ENCODE data around the gene POU2F1.

Gene POU2F1

DNA sequence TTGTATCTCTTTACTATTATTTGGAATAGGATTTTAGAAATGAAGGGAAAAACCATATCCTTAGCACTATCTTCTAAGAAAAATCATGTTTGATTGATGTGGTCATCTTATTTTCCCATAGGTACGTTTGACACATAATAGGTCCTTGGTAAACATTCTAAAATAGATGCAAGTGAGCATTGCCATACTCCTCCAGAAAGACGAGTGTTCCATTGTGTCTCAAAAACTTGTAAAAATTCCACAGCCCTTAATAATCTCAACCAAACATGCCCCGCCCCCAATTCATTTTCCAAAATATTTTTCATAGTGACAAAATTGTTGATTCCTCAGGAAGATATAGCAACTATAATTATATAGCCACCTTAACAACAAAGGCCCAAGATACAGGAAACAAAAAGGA, 184.2 kb downstream of the POU2F1 start (continued):
- TF ChIP-seq KLF10 (tag by site-specific recombination; IDR thresholded peaks at IDR 0.05) (no peak), ZNF423 (tag by site-specific recombination; IDR thresholded peaks at IDR 0.05) (no peak), TRIM28 (IDR thresholded peaks at IDR 0.05; ENCODE audit: borderline replicate concordance, low read length) (no peak), ZNF48 (tag by site-specific recombination; IDR thresholded peaks at IDR 0.05) (no peak), ZBTB8A (tag by site-specific recombination; IDR thresholded peaks at IDR 0.05) (no peak), ZNF791 (tag by site-specific recombination; IDR thresholded peaks at IDR 0.05) (no peak)
- TF ChIP-seq, protein P1, sequence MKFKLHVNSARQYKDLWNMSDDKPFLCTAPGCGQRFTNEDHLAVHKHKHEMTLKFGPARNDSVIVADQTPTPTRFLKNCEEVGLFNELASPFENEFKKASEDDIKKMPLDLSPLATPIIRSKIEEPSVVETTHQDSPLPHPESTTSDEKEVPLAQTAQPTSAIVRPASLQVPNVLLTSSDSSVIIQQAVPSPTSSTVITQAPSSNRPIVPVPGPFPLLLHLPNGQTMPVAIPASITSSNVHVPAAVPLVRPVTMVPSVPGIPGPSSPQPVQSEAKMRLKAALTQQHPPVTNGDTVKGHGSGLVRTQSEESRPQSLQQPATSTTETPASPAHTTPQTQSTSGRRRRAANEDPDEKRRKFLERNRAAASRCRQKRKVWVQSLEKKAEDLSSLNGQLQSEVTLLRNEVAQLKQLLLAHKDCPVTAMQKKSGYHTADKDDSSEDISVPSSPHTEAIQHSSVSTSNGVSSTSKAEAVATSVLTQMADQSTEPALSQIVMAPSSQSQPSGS (tag by site-specific recombination; IDR thresholded peaks at IDR 0.05; ENCODE audit: low read depth) = no peak
- TF ChIP-seq, protein P2, sequence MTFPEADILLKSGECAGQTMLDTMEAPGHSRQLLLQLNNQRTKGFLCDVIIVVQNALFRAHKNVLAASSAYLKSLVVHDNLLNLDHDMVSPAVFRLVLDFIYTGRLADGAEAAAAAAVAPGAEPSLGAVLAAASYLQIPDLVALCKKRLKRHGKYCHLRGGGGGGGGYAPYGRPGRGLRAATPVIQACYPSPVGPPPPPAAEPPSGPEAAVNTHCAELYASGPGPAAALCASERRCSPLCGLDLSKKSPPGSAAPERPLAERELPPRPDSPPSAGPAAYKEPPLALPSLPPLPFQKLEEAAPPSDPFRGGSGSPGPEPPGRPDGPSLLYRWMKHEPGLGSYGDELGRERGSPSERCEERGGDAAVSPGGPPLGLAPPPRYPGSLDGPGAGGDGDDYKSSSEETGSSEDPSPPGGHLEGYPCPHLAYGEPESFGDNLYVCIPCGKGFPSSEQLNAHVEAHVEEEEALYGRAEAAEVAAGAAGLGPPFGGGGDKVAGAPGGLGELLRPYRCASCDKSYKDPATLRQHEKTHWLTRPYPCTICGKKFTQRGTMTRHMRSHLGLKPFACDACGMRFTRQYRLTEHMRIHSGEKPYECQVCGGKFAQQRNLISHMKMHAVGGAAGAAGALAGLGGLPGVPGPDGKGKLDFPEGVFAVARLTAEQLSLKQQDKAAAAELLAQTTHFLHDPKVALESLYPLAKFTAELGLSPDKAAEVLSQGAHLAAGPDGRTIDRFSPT (tag by site-specific recombination; IDR thresholded peaks at IDR 0.05) = no peak

DNA sequence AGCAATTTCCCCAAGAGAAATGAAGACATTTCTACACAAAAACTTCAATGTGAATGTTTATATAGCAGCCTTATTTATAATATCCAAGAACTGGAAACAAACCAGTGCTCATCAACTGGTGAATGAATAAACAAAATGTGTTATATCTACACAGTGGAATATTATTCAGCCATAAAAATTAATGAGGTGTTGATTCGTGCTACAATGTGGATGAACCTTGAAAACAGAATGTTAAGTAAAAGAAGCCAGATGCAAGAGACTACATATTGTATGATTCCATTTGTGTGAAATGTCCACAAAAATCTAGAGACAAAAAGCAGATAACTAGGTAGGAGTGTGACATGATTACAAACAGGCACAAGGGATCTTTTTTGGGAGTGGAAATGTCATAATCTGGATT, 187.7 kb downstream of the POU2F1 start:
- Histone ChIP-seq H3K27ac (ENCODE audit: extremely low read depth, low read depth, low read length) (no peak overlapping the region), H3K36me3 (ENCODE audit: control insufficient read depth in 2 of 2, insufficient read depth in 1 of 2, low read length in 2 of 2) (peaks cover 0 to 20% of the 10 kb centered on the region in 2 experiments), H3K4me1 (ENCODE audit: control insufficient read depth, insufficient read depth, low read length) (no peaks in the 10 kb centered on the region), H3K4me3 (ENCODE audit: low read depth, low read length) (no peak overlapping the region), H3K9me3 (ENCODE audit: control insufficient read depth, insufficient read depth, low read depth, low read length) (no peaks in the 10 kb centered on the region)
- no peak for TF ChIP-seq ZSCAN30 (tag by site-specific recombination; IDR thresholded peaks at IDR 0.05)
- no peak for TF ChIP-seq ZNF501 (tag by site-specific recombination; IDR thresholded peaks at IDR 0.05)
- TF ChIP-seq, protein P3, sequence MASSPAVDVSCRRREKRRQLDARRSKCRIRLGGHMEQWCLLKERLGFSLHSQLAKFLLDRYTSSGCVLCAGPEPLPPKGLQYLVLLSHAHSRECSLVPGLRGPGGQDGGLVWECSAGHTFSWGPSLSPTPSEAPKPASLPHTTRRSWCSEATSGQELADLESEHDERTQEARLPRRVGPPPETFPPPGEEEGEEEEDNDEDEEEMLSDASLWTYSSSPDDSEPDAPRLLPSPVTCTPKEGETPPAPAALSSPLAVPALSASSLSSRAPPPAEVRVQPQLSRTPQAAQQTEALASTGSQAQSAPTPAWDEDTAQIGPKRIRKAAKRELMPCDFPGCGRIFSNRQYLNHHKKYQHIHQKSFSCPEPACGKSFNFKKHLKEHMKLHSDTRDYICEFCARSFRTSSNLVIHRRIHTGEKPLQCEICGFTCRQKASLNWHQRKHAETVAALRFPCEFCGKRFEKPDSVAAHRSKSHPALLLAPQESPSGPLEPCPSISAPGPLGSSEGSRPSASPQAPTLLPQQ (tag by site-specific recombination; IDR thresholded peaks at IDR 0.05) = no peak
- no peak for TF ChIP-seq SCRT1 (tag by site-specific recombination; IDR thresholded peaks at IDR 0.05; ENCODE audit: borderline replicate concordance)
- no peak for TF ChIP-seq ZNF37A (tag by site-specific recombination; IDR thresholded peaks at IDR 0.05)
- TF ChIP-seq ZNF394 (tag by site-specific recombination; IDR thresholded peaks at IDR 0.05; ENCODE audit: borderline replicate concordance) = no peak
- TF ChIP-seq ZNF341 (tag by site-specific recombination; IDR thresholded peaks at IDR 0.05; ENCODE audit: low read depth) = no peak
- TF ChIP-seq ZNF146 (tag by site-specific recombination; IDR thresholded peaks at IDR 0.05) = peak; percentile 53; the same call in 1 of the 2 replicates
- TF ChIP-seq ZNF48 (tag by site-specific recombination; IDR thresholded peaks at IDR 0.05) = no peak
- CTCF ChIA-PET = interaction anchor here (0.6 to 0.7 kb wide), 3 partner anchors 47 to 205 kb away, joined by 3 read pairs; no protein-coding TSS in a partner anchor
- POLR2A ChIA-PET = no interaction called here

DNA sequence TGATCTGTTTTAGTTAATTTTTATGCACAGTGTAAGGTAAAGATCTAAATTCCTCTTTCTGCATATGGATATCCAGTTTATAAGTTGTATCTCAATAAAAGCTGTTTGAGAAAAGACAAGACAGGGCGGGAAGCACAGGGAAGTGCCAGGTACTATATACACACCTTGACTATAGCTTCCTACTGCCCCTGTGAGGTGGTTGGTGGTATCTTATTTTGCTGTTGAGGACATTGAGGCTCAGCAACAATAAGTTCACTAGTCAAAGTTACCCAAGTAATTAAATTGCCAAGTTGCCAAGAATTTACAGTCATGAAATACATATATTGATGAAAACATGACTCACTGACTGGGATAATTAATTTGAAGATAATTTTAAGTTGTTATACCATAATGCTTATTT, 188.5 kb downstream of the POU2F1 start:
- no peaks in the 10 kb centered on the region for H3K9me3 ChIP-seq (ENCODE audit: control insufficient read depth, insufficient read depth, low read depth, low read length)
- peaks cover 0 to 26% of the 10 kb centered on the region in 2 experiments for H3K36me3 ChIP-seq (ENCODE audit: control insufficient read depth in 2 of 2, insufficient read depth in 1 of 2, low read length in 2 of 2)
- ChIA-PET POLR2A (no interaction called here), CTCF (interaction anchor here (0.5 to 1.6 kb wide), 6 partner anchors 11 to 617 kb away, joined by 3 to 6 read pairs (median 3); no protein-coding TSS in a partner anchor)
- no peaks in the 10 kb centered on the region for H3K4me1 ChIP-seq (ENCODE audit: control insufficient read depth, insufficient read depth, low read length)
- no peak overlapping the region for H3K4me3 ChIP-seq (ENCODE audit: low read depth, low read length)
- H3K27ac ChIP-seq (ENCODE audit: extremely low read depth, low read depth, low read length) = no peak overlapping the region
- TF ChIP-seq ZNF664 (tag by site-specific recombination; IDR thresholded peaks at IDR 0.05) (0 out of 2 replicates have a peak, but pooled peaks have one; percentile 34), ZNF404 (tag by site-specific recombination; IDR thresholded peaks at IDR 0.05) (no peak), ZNF10 (tag by site-specific recombination; IDR thresholded peaks at IDR 0.05) (no peak), ZNF654 (tag by site-specific recombination; IDR thresholded peaks at IDR 0.05; ENCODE audit: low read depth) (0 out of 2 replicates have a peak, but pooled peaks have one; percentile 16)
- TF ChIP-seq, protein P4, sequence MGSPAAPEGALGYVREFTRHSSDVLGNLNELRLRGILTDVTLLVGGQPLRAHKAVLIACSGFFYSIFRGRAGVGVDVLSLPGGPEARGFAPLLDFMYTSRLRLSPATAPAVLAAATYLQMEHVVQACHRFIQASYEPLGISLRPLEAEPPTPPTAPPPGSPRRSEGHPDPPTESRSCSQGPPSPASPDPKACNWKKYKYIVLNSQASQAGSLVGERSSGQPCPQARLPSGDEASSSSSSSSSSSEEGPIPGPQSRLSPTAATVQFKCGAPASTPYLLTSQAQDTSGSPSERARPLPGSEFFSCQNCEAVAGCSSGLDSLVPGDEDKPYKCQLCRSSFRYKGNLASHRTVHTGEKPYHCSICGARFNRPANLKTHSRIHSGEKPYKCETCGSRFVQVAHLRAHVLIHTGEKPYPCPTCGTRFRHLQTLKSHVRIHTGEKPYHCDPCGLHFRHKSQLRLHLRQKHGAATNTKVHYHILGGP (tag by site-specific recombination; IDR thresholded peaks at IDR 0.05) = no peak
- TF ChIP-seq, protein P5, sequence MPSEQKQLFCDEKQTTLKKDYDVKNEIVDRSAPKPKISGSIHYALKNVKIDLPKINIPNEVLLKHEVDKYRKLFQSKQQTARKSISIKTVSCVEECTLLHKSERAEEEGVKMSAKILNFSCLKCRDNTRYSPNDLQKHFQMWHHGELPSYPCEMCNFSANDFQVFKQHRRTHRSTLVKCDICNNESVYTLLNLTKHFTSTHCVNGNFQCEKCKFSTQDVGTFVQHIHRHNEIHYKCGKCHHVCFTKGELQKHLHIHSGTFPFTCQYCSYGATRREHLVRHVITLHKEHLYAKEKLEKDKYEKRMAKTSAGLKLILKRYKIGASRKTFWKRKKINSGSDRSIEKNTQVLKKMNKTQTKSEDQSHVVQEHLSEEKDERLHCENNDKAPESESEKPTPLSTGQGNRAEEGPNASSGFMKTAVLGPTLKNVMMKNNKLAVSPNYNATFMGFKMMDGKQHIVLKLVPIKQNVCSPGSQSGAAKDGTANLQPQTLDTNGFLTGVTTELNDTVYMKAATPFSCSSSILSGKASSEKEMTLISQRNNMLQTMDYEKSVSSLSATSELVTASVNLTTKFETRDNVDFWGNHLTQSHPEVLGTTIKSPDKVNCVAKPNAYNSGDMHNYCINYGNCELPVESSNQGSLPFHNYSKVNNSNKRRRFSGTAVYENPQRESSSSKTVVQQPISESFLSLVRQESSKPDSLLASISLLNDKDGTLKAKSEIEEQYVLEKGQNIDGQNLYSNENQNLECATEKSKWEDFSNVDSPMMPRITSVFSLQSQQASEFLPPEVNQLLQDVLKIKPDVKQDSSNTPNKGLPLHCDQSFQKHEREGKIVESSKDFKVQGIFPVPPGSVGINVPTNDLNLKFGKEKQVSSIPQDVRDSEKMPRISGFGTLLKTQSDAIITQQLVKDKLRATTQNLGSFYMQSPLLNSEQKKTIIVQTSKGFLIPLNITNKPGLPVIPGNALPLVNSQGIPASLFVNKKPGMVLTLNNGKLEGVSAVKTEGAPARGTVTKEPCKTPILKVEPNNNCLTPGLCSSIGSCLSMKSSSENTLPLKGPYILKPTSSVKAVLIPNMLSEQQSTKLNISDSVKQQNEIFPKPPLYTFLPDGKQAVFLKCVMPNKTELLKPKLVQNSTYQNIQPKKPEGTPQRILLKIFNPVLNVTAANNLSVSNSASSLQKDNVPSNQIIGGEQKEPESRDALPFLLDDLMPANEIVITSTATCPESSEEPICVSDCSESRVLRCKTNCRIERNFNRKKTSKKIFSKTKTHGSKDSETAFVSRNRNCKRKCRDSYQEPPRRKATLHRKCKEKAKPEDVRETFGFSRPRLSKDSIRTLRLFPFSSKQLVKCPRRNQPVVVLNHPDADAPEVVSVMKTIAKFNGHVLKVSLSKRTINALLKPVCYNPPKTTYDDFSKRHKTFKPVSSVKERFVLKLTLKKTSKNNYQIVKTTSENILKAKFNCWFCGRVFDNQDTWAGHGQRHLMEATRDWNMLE (tag by site-specific recombination; conservative IDR thresholded peaks at IDR 0.05; ENCODE audit: low read depth) = no peak

Measured in HEK293 (cell line).